Activated CD4-positive, CD25-positive, alpha-beta regulatory T cell treated with anti-CD3 and anti-CD28 coated beads, Interleukin-2, amount 50 U/mL, for 24 hours (primary cell): ENCODE results near the gene TJP3.
A peak's percentile ranks its signal among the peaks of the same experiment; 100 is the strongest.

Experiments used
- ATAC-seq, 2 donors: fragments of 150-1000 bp; cut with Tn5 transposase; one replicate each; pipeline ENCODE4 v1.10.0; 2021; ENCODE audit warnings: mild to moderate bottlenecking in 1 of 2, moderate library complexity in 1 of 2

Gene TJP3

DNA sequence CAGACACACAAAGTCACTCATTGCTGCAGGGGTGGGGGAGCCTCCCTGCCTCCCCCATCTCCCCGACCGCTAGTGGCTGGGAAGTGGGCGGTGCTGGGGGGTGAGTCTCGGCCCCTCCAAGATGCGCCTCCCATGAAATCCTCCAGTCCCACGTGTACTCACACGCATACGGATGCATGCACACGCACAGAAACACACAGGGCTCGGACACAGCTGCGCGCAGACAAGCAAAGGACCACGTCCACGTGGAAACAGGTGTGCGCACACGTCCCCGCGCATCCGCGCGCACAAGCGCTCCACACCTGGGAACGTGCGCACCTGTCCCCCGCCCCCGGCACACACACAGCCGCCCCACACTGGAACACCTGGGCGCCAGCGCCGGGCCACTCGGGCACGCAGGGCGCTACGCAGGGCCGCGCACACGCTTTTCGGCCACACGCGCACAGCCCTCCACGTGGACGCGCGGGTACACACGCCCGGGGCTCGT lies 77.3 kb downstream of the TJP3 start:
- peak; percentile 8 to 23 for ATAC-seq

DNA sequence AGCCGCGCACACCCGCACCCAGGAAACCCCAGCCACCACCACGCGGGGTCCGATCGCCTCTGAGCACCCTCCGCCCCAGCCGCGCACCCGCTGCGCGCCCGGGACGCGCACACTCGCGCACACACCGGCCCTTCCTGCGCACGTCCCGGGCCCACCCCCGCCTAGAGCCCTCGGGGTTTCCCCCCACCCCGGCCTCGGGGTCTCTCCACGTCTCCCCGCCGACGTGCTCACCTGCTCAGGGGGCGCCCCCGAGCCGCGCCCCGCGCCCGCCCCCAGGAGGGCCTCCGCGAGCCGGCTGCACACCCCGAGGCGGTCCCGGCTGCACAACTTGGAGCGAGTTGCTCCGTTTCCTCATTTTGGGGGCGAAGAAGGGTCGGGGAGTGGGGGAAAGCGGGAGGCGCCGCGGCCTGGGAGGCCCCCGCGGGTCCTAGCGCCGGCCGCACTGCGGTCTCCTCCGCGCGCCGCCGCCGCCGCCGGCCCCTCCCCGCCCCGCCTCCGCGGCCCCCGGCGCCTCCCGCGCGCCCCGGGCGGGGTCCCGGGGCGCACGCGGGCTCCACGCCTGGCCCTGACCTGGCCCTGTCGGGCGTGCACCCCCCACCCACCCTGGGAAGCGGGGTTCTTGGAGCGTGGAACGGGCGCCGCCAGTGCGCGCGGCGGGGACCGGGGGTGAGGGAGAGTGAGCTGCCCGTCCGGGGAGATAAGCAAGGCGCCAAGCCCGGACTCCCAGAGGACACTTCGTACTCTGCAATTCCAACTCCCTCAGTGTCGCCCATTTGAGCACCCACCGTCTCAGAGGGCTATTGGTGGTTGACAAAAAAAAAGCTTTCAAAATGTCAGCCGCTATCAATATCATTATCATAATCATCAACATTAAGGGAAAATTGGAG lies 78.0 kb downstream of the TJP3 start, which contains the start of gene MATK:
TSS of gene MATK (minus strand) at position 444 of the 887 bp plus-strand sequence. CDS start 1,246 bp downstream, outside the sequence.
- peak; percentile 42 to 51 for ATAC-seq

DNA sequence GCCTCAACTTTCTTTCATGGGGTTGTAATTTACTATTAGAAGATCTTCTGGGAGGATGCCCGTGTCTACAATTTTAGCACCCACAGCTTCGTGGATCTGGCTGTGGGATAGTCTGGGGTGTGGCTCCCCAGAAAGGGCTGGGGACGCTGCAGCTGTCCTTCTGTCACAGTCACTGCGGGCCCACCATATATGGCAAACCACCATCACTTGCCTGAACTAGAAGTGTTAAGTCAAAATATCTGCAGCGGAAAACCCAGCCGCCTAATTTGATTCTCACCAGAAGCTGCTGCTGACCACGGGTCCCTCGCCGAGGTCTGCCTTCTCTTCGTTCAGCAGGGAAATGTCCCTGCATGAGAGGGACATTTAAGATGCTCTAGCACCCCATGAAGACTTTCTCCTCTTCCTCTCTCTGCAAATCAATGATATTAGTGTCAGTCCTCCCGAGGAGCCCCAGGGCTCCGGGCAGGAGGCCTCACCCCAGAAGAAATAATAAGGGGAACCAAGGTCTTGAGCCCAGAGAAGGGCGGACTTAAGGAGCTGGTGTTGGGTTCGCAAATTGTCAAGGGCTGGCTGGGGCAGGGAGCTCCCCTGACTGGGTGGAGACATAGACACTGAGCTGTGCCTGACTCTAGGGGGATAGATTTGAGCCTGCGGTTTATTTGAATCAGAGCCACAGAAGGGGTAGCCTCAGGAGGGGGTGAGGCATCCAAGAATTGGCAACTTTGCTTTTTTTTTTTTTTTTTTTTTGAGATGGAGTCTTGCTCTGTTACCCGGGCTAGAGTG lies 81.0 kb downstream of the TJP3 start:
- ATAC-seq = no peak

DNA sequence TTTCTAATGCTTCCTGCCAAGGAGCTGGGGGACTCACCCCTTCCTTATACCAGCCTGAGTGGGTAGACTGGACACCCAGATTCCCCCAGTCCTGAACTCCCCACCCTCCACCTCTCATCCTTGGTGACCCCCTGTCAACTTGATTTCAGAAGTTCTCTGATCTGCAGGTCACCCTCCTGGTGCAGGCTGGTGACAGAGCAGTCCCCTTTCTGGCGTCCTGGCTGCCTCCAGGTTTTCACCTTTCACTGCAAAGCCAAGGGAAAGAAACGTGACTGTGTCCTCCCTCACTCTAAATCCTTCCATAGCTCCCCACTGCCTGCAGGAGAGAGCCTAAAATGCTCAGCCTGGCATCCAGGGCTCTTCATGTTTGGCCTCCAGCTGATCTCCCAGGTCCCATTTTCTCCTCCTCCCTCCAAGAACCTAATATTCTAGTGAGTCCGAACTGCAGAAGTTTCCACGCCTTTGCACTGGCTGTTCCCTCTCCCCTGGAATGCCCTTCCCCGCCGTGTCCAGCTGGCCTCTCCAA lies 82.1 kb downstream of the TJP3 start:
- no peak for ATAC-seq

DNA sequence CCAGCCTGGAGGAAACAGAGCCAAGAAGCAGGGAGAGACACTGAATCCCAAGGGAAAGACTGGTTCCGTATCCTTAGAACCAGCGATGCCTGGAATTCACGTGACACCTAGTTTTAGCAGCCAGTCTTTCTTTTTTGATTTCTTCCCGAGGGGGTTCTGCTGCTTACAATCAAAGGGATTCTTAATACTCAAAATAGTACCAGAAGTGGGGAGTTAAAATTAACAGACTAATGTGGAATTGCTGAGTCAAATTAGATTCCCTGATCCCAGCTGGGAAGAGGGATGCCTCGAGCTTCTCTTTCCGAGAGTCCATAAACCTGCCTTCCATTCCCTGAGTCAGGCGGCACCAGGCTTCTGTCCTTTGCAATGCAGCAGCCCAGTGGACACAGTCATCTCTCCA lies 82.8 kb downstream of the TJP3 start:
- no peak for ATAC-seq

DNA sequence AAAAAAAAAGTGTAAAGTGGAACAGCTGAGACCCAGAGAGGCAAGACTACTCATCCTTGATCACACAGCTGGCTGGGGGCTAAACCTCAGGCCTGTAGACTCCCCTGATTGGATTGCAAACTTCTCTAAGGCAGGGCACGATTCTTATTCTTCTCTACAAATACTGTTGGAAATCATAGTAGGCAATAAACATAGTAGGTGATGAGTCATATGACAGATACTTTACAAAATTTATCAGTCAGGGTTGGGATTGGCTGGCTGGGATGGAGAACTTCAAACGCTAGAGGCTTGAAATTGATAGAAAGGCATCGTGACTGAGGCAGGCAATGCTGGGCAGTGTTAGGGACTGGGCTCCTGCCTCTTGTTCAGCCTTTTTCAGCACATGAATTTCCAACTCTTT lies 83.9 kb downstream of the TJP3 start:
- ATAC-seq = no peak

DNA sequence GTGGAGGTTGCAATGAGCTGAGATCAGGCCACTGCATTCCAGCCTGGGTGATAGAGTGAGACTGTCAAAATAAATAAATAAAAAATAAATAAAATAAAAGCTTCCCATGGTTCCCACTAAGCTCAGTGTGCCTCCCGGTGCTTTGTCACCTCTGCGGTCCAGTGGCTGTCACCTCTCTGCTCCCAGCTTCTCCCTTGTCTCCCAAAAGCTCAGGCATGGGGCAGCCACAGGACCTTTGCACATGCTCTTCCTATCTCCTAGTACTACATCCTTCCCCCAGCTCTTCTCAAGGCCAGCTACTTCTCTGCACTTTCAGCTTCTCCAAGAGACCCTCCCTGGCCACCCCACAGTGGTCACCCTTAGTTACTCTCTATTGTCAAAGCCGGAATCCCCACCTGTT lies 85.6 kb downstream of the TJP3 start:
- no peak for ATAC-seq

DNA sequence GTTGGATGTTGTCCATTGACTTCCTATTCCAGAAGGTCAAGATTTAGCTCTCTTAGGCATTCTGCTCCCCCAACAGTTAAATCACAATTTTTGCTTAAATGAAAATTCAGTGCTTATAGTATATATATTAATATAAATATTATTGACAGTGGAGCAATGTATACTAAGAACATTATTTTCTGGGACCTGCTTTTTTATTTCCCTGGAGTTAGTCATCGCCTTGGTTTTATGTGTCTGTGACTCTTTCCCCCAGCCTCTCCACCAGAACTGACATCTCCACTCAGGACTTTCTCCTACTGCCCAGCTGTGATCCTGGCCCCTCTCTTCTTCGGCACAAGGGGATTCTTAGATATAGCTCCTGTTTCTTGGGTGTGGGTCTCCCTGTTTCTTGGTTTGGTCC lies 88.2 kb downstream of the TJP3 start:
- no peak for ATAC-seq

DNA sequence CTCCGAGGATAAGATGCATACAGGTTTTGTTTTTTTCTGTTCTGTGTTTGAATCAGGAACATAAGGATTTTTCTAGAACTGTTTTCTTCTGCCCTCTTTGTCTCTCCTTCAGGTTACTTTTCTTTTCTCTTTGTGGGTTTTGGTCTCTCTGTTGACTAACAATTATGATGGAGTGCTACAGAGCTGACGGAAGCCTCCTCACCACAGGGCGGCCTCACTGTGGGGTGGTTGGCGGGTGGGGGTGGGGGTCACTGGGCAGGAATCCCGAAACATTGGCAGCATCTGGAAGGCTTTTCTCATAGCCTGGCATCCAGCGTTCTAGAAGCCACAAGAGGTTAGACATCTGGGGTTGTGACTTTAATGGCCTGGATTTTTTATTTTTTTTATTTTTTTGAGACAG lies 90.0 kb downstream of the TJP3 start:
- ATAC-seq = peak in 1 of 2 donors; percentile 53
